Stimulated activated CD4-positive, alpha-beta T cell treated with anti-CD3 and anti-CD28 coated beads, Interleukin-2, amount 100 ng/mL, for 48 hours (primary cell): Measurements from ENCODE around the gene PODXL2.
"Not testable (repeated sequence)": the region's sequence is repeated elsewhere in the genome, so short reads cannot be mapped to it uniquely, and the experiment has no call there.

Experiments used
- DNase-seq, 2 donors: peaks; one replicate each; pipeline ENCODE4 v3.0.0-alpha.2; 2020

Gene PODXL2

GRCh38 chr3:127605547-127605946 is 23.4 kb upstream of the PODXL2 start:
- DNase-seq: not testable (repeated sequence)

- no peak for DNase-seq
These were observed 22.7 kb upstream of the PODXL2 start for GRCh38 chr3:127606086-127606805.

GRCh38 chr3:127606981-127607595 is 21.9 kb upstream of the PODXL2 start:
- DNase-seq: no peak

- DNase-seq: no peak
These were observed 21.2 kb upstream of the PODXL2 start for GRCh38 chr3:127607675-127608361.

GRCh38 chr3:127608362-127608718 is 20.6 kb upstream of the PODXL2 start:
- DNase-seq: no peak

GRCh38 chr3:127610105-127610504 is 18.9 kb upstream of the PODXL2 start:
- DNase-seq: no peak

- DNase-seq: no peak
These were observed 17.7 kb upstream of the PODXL2 start for GRCh38 chr3:127611251-127611650.

- no peak for DNase-seq
These were observed 16.0 kb upstream of the PODXL2 start for GRCh38 chr3:127612966-127613365.

- no peak for DNase-seq
These were observed 15.6 kb upstream of the PODXL2 start for GRCh38 chr3:127613406-127613805.

- DNase-seq: no peak
These were observed 13.9 kb upstream of the PODXL2 start for GRCh38 chr3:127614928-127615589.

GRCh38 chr3:127615631-127616305 is 13.2 kb upstream of the PODXL2 start:
- no peak for DNase-seq

- DNase-seq: no peak
These were observed 12.0 kb upstream of the PODXL2 start for GRCh38 chr3:127616836-127617605.

GRCh38 chr3:127618891-127619290 is 10.1 kb upstream of the PODXL2 start:
- no peak for DNase-seq

- DNase-seq: no peak
These were observed 8.2 kb upstream of the PODXL2 start for GRCh38 chr3:127620637-127621375.

- DNase-seq: no peak
These were observed 7.0 kb upstream of the PODXL2 start for GRCh38 chr3:127622031-127622430.

GRCh38 chr3:127622772-127623576 is 6.0 kb upstream of the PODXL2 start:
- DNase-seq: no peak

- no peak for DNase-seq
These were observed 4.9 kb upstream of the PODXL2 start for GRCh38 chr3:127624063-127624462.

GRCh38 chr3:127625821-127626220 is 3.2 kb upstream of the PODXL2 start:
- DNase-seq: no peak

GRCh38 chr3:127628426-127628787 is 578 bp upstream of the PODXL2 start:
- no peak for DNase-seq
